Common myeloid progenitor, CD34-positive (primary cell): Measurements from ENCODE around the gene TPT1.
"Not testable (repeated sequence)": the region's sequence is repeated elsewhere in the genome, so short reads cannot be mapped to it uniquely, and the experiment has no call there.

ENCODE experiments used
- CTCF ChIA-PET: fragments of 350-600 bp; sonication (Branson Sonifier 250); formaldehyde crosslinking; loops from one replicate; lab custom pipeline; 2021; ENCODE audit warnings: antibody characterized with exemption; lab: Charles Lee
- POLR2A ChIA-PET: fragments of 350-600 bp; sonication (Branson Sonifier 250); formaldehyde crosslinking; loops from one replicate; lab custom pipeline; 2021; ENCODE audit warnings: antibody characterized with exemption; lab: Charles Lee
- DNase-seq, 3 donors: peaks; one replicate each; pipeline versions ENCODE4 v3.0.0 to v3.0.0-alpha.2; 2013
- H3K27ac ChIP-seq, 2 experiments: 1 replicate in 1 of 2; 2 replicates in 1 of 2; pipeline ENCODE4 v1.7.0; 2013; ENCODE audit warnings: inconsistent platforms in 2 of 2, low read length in 2 of 2, mild to moderate bottlenecking in 2 of 2, low read depth in 1 of 2, moderate library complexity in 1 of 2; ENCODE audit not compliant: severe bottlenecking in 2 of 2, insufficient read depth in 1 of 2, poor library complexity in 1 of 2
- H3K27me3 ChIP-seq, 5 experiments: replicated peaks in 2 of 5; 1 replicate in 3 of 5; 2 replicates in 2 of 5; pipeline versions ENCODE4 v1.6.1 to v1.7.0; 2013; ENCODE audit warnings: low read length in 4 of 5, mild to moderate bottlenecking in 2 of 5, moderate library complexity in 2 of 5, inconsistent platforms in 1 of 5; ENCODE audit not compliant: insufficient read depth in 5 of 5, control insufficient read depth in 4 of 5
- H3K36me3 ChIP-seq, 4 experiments: 1 replicate in 2 of 4; 2 replicates in 2 of 4; pipeline versions ENCODE4 v1.6.1 to v1.7.0; 2013; ENCODE audit warnings: low read length in 3 of 4, control low read depth in 1 of 4, mild to moderate bottlenecking in 1 of 4; ENCODE audit not compliant: control insufficient read depth in 4 of 4, insufficient read depth in 4 of 4
- H3K4me1 ChIP-seq, 4 experiments: 1 replicate in 3 of 4; 2 replicates in 1 of 4; pipeline versions ENCODE4 v1.6.1 to v1.7.1; 2013; ENCODE audit warnings: low read length in 3 of 4, mild to moderate bottlenecking in 3 of 4, control low read depth in 1 of 4, inconsistent platforms in 1 of 4, moderate library complexity in 1 of 4; ENCODE audit not compliant: control insufficient read depth in 4 of 4, insufficient read depth in 4 of 4; ENCODE audit errors: control extremely low read depth in 1 of 4
- H3K4me3 ChIP-seq, 7 experiments: 1 replicate in 4 of 7; 2 replicates in 3 of 7; pipeline versions ENCODE4 v1.5.1 to v1.7.0; 2013; ENCODE audit warnings: mild to moderate bottlenecking in 7 of 7, low read length in 6 of 7, moderate library complexity in 6 of 7, inconsistent platforms in 2 of 7, low read depth in 2 of 7, control low read depth in 1 of 7; ENCODE audit not compliant: insufficient read depth in 4 of 7, control insufficient read depth in 1 of 7; ENCODE audit errors: extremely low read depth in 1 of 7
- H3K9me3 ChIP-seq, 5 experiments: 1 replicate in 4 of 5; 2 replicates in 1 of 5; pipeline versions ENCODE4 v1.6.1 to v1.7.1; 2013; ENCODE audit warnings: low read length in 4 of 5, mild to moderate bottlenecking in 2 of 5, inconsistent platforms in 1 of 5, low read depth in 1 of 5, moderate library complexity in 1 of 5; ENCODE audit not compliant: control insufficient read depth in 4 of 5, insufficient read depth in 2 of 5; ENCODE audit errors: control extremely low read depth in 1 of 5
- WGBS: methylation state at CpG from one replicate; pipeline ENCODE4 v1.1.5; 2013; ENCODE audit not compliant: insufficient coverage; 5-methylcytosine and 5-hydroxymethylcytosine counted together

The TPT1 gene

DNA sequence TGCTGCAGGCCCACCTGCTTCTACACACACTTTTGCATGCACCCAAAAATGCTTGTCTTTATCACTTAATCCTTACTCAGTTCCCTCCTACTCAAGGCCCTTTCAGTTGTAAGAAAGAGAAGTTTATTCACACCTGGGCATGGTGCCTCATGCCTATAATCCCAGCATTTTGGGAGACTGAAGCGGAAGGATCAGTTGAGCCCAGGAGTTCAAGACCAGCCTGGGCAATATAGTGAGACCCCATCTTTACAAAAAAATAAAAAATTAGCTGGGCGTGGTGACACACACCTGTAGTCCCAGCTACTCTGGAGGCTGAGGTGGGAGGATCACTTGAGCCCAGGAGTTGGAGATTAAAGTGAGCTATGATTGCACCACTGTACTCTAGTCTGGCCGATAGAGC is 42.4 kb downstream of the TPT1 start:
- POLR2A ChIA-PET, H3K36me3 ChIP-seq, H3K27me3 ChIP-seq, H3K9me3 ChIP-seq, H3K4me3 ChIP-seq, DNase-seq, H3K4me1 ChIP-seq, H3K27ac ChIP-seq: not testable (repeated sequence)
- WGBS = 100% methylated on average over 3 of the region's 3 CpGs
- CTCF ChIA-PET = interaction anchor here (1.2 to 5.6 kb wide), 7 partner anchors 10 to 251 kb away, joined by 3 to 29 read pairs (median 6); no protein-coding TSS in a partner anchor

DNA sequence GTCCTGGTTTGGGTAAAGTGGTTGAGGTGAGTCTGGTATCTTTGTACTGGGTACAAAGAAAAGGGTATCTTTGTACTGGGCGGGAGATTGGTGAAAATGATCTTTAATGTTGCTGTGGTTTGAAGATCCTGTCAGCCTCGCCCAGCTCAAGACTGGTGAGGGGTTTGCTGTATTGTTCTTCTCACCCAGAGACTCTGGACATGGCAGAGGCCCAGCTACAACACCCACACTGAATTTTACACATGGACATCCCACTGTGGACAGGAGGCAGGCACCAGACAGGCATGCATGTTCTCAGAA is 42.8 kb downstream of the TPT1 start:
- POLR2A ChIA-PET = no interaction called here
- Histone ChIP-seq H3K4me1 (peaks cover 0 to 7% (median 3%) of the 10 kb centered on the region in 4 experiments), H3K9me3 (no peaks in the 10 kb centered on the region), H3K36me3 (no peaks in the 10 kb centered on the region), H3K4me3 (no peak overlapping the region), H3K27ac (no peak overlapping the region), H3K27me3 (peaks cover 0 to 6% (median 5%) of the 10 kb centered on the region in 5 experiments)
- no CpG with 5 or more reads among the region's 2 CpGs for WGBS
- CTCF ChIA-PET = interaction anchor here (1.2 to 5.6 kb wide), 5 partner anchors 11 to 249 kb away, joined by 3 to 29 read pairs (median 3); no protein-coding TSS in a partner anchor
- DNase-seq = no peak

DNA sequence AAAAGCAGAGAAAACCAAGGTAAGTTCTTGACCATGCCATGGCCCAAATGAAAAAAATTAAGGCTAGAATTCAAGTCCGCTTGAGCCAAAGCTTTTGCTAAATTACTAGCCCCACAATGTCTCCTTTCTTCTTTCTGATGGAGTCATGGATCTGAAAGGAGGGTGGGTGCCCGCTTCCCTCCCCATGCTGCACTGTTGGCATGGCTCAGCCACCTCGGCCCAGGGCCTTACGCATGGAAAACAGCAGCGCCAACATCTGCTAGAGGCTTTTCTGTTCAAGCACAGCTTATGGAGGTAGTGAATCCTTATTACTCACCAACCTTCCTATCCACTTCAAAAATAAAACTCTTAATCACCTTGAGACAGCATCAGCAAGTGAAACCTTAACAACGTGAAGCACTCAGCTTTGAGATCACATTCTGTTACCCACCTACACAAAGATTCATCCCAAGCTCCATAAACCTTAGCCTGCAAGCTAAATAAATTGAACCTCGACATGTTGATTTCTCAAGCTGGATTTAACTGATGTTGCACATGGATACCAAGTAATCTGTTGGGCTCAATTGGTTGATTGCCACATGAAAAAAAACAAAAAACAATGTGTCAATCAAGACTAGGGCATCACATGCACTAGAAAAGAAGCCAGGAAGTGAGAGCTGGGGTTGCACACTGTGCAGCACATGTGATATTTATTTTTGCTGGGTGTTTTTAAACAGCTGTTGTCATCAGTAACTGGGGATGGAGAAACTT is 43.4 kb downstream of the TPT1 start:
- ChIA-PET POLR2A (interaction anchor here (0.7 kb wide), 1 partner anchor 251 kb away, joined by 4 read pairs; no protein-coding TSS in a partner anchor), CTCF (interaction anchor here (1.2 to 5.6 kb wide), 4 partner anchors 11 to 249 kb away, joined by 3 to 29 read pairs (median 4); no protein-coding TSS in a partner anchor)
- Histone ChIP-seq H3K4me1 (peaks cover 0 to 7% (median 3%) of the 10 kb centered on the region in 4 experiments), H3K4me3 (no peak overlapping the region), H3K36me3 (no peaks in the 10 kb centered on the region), H3K27ac (no peak overlapping the region), H3K9me3 (no peaks in the 10 kb centered on the region), H3K27me3 (peaks cover 0 to 6% (median 5%) of the 10 kb centered on the region in 5 experiments)
- WGBS = 91% methylated on average over 6 of the region's 7 CpGs
- DNase-seq = no peak

GRCh38 chr13:45296259-45296658 is 44.7 kb downstream of the TPT1 start:
- Histone ChIP-seq H3K27ac (no peak overlapping the region), H3K4me1 (peaks cover 0 to 7% (median 3%) of the 10 kb centered on the region in 4 experiments), H3K36me3 (peaks cover 0 to 1% (median 0%) of the 10 kb centered on the region in 4 experiments), H3K9me3 (no peaks in the 10 kb centered on the region), H3K4me3 (no peak overlapping the region), H3K27me3 (peaks cover 0 to 3% (median under 1%) of the 10 kb centered on the region in 5 experiments)
- ChIA-PET CTCF (interaction anchor here (1.0 to 8.2 kb wide), 3 partner anchors 10 to 14 kb away, joined by 3 to 42 read pairs (median 29); no protein-coding TSS in a partner anchor), POLR2A (no interaction called here)
- peak in 2 of 3 donors; percentile 31 to 36 for DNase-seq

GRCh38 chr13:45295536-45295935 is 45.4 kb downstream of the TPT1 start:
- peaks cover 0 to 6% (median 0%) of the 10 kb centered on the region in 4 experiments for H3K36me3 ChIP-seq
- no peaks in the 10 kb centered on the region for H3K9me3 ChIP-seq
- H3K27ac ChIP-seq = no peak overlapping the region
- no peak for DNase-seq
- 92% methylated on average over 7 of the region's 7 CpGs for WGBS
- H3K4me1 ChIP-seq = peaks cover 0 to 7% (median 3%) of the 10 kb centered on the region in 4 experiments
- CTCF ChIA-PET = interaction anchor here (0.6 to 8.2 kb wide), 3 partner anchors 9 to 179 kb away, joined by 3 to 42 read pairs (median 3); no protein-coding TSS in a partner anchor
- POLR2A ChIA-PET = no interaction called here
- no peak overlapping the region for H3K4me3 ChIP-seq
- peaks cover 0 to 2% (median 0%) of the 10 kb centered on the region in 5 experiments for H3K27me3 ChIP-seq

- CTCF ChIA-PET = interaction anchor here (1.1 to 8.2 kb wide), 5 partner anchors 10 to 258 kb away, joined by 3 to 42 read pairs (median 8); partner anchors contain the start of gene TPT1
- 83% methylated on average over 1 of the region's 1 CpG for WGBS
Observed at GRCh38 chr13:45292176-45292575, 48.8 kb downstream of the TPT1 start.

More at GRCh38 chr13:45292176-45292575, 48.8 kb downstream of the TPT1 start:
- POLR2A ChIA-PET = no interaction called here
- H3K9me3 ChIP-seq = no peaks in the 10 kb centered on the region
- no peak overlapping the region for H3K4me3 ChIP-seq
- H3K27me3 ChIP-seq = no peaks in the 10 kb centered on the region
- peaks cover 0 to 7% (median 3%) of the 10 kb centered on the region in 4 experiments for H3K4me1 ChIP-seq
- H3K27ac ChIP-seq = no peak overlapping the region
- peaks cover 0 to 12% (median 7%) of the 10 kb centered on the region in 4 experiments for H3K36me3 ChIP-seq
- DNase-seq = no peak
